Neural crest cell (in vitro differentiated cells): Measurements from ENCODE around the gene UBE2S. TPM values are rescaled to one million over a fixed set of nuclear protein-coding genes. Genes with fewer than 3 reads are reported as not detected.
A peak's percentile ranks its signal among the peaks of the same experiment; 100 is the strongest.

Experiments
- DNase-seq: peaks from one replicate; pipeline ENCODE4 v3.0.0; 2021; ENCODE audit warnings: low read depth, mixed read lengths, low spot score
- H3K27ac Mint-ChIP-seq: one replicate; pipeline ENCODE4 v1.8.0; 2021; ENCODE audit warnings: mild to moderate bottlenecking, mixed read lengths; ENCODE audit not compliant: unreplicated experiment
- H3K27me3 Mint-ChIP-seq: 2 replicates; pipeline ENCODE4 v1.8.0; 2021; ENCODE audit warnings: low read depth, mild to moderate bottlenecking, mixed read lengths
- H3K36me3 Mint-ChIP-seq: 2 replicates; pipeline ENCODE4 v1.8.0; 2021; ENCODE audit warnings: low read depth, mild to moderate bottlenecking, mixed read lengths
- H3K4me1 Mint-ChIP-seq: 2 replicates; pipeline ENCODE4 v1.8.0; 2021; ENCODE audit warnings: mixed read lengths
- H3K4me3 Mint-ChIP-seq: one replicate; pipeline ENCODE4 v1.8.0; 2021; ENCODE audit warnings: mild to moderate bottlenecking, mixed read lengths
- H3K9me3 Mint-ChIP-seq: 2 replicates; pipeline ENCODE4 v1.8.0; 2021; ENCODE audit warnings: mixed read lengths
- total RNA-seq: library from RNA; stranded (reverse); gene quantifications from 2 replicates; pipeline ENCODE4 v1.2.1, GENCODE V29; 2021
- TF ChIP-seq, protein P1 (sequence below): fragments of 200-600 bp; sonication (generic); conservative IDR thresholded peaks from 2 replicates; pipeline ENCODE4 v1.5.0; 2021; ENCODE audit warnings: antibody characterized with exemption, mild to moderate bottlenecking

Gene UBE2S
- total RNA-seq, 1 donor from 2014 or later: 243 TPM

DNA sequence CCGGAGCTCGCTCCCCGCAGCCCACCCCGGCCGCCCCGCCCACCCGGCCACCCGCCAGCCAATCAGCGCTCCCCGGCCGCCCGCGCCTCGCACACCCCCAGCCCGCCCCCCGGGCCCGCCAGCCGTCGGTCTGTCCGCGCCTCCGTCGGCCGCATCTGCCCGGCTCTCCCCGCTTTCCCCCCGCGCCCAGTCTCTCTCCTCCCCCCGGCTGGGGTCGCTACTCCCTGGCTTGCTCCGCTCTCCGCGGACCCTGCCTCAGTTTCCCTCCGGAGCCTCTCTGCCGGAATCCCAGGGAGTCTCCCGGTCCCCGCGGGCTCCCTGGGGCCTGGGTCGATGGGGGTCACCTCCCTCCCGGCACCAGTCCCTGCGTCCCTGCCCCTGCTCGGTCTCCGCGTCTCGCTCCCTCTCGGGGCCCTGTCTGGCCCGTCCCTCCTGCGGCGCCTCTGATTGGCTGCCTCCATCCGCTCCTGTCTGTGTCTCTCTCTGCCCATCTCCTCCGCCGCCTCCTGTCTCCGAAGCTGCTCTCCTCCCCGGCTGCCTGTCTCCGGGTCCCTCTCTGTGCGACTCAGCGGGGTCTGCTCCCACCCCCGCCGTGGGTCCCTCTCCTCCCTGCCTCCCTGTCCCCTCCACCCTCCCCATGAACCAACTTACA, 37.8 kb downstream of the UBE2S start:
- Mint-ChIP-seq H3K27me3 (peaks cover 55% of the 10 kb centered on the region), H3K4me1 (peaks cover 21% of the 10 kb centered on the region), H3K4me3 (peak overlapping the region; percentile 71), H3K36me3 (no peaks in the 10 kb centered on the region), H3K27ac (peak overlapping the region; percentile 57), H3K9me3 (no peaks in the 10 kb centered on the region)
- TF ChIP-seq, protein P1, sequence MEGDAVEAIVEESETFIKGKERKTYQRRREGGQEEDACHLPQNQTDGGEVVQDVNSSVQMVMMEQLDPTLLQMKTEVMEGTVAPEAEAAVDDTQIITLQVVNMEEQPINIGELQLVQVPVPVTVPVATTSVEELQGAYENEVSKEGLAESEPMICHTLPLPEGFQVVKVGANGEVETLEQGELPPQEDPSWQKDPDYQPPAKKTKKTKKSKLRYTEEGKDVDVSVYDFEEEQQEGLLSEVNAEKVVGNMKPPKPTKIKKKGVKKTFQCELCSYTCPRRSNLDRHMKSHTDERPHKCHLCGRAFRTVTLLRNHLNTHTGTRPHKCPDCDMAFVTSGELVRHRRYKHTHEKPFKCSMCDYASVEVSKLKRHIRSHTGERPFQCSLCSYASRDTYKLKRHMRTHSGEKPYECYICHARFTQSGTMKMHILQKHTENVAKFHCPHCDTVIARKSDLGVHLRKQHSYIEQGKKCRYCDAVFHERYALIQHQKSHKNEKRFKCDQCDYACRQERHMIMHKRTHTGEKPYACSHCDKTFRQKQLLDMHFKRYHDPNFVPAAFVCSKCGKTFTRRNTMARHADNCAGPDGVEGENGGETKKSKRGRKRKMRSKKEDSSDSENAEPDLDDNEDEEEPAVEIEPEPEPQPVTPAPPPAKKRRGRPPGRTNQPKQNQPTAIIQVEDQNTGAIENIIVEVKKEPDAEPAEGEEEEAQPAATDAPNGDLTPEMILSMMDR: no peak
- peak; percentile 55 for DNase-seq

DNA sequence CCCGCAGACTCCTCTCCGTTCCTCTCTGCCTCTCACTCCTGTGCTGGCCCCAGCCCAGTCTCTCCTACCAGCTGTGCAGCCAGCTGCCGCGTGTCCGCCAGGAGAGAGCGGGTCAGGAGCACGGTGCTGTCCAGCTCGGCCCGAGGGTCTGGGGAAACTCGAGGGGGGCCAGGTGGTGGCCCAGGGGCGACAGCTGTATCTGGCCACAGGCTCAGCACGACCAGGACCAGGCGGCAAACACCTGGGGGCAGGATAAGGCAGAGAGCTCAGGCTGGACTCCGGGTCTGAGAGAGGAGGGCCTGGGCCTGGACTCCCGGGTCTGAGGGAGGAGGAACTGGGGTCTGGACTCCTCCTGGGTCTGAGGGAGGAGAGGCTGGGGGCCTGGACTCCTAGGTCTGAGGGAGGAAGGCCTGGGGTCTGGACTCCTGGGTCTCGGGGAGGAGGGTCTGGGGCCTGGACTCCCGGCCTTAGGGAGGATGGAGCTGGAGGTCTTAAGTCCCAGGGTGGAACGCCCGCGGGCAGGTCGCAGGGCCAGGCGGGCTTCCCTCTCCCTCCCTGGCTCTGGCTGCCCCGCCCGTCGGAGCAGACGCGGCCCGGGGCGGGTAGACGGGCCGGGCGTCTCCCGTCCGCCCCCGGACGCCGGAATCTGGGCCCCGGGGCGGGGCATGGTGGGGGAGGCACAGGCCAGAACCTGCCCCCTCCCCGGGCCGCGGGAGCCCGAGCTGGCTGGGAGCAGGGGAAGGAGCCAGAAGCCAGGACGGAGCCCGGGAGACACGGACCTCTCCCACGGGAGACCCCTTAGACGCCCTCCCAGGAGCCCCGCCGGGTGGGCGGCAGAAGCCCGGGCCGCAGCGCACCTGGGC, 38.7 kb downstream of the UBE2S start:
- TF ChIP-seq, protein P1: no peak
- peaks cover 54% of the 10 kb centered on the region for H3K27me3 Mint-ChIP-seq
- DNase-seq: no peak

DNA sequence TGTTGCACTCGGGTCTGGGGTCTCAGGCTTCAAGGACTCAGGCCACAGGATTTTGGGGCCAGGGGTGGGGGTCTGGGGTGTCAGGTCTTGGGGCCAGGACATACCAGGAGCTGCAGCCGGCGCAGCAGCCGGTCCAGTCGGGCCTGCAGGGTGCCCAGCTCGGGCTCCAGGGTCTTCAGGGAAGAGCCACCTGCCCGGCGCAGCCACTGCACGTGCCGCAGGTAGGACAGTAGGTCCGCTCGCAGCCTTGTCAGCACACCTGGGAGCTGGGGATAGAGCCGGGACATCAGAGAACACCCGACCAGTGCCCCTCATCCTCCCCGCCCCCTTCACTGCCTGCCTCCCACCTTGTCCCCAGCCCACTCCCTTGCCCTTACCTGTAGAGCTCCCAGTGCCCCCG, 39.5 kb downstream of the UBE2S start:
- peaks cover 21% of the 10 kb centered on the region for H3K4me1 Mint-ChIP-seq
- no peak for DNase-seq
- H3K36me3 Mint-ChIP-seq: no peaks in the 10 kb centered on the region
- H3K27me3 Mint-ChIP-seq: peaks cover 50% of the 10 kb centered on the region
- H3K4me3 Mint-ChIP-seq: no peak overlapping the region
- no peaks in the 10 kb centered on the region for H3K9me3 Mint-ChIP-seq
- TF ChIP-seq, protein P1: no peak
- H3K27ac Mint-ChIP-seq: no peak overlapping the region

More for the DNA sequence above, 38.7 kb downstream of the UBE2S start:
- Mint-ChIP-seq H3K27ac (no peak overlapping the region), H3K4me1 (peaks cover 22% of the 10 kb centered on the region), H3K9me3 (no peaks in the 10 kb centered on the region), H3K4me3 (no peak overlapping the region), H3K36me3 (no peaks in the 10 kb centered on the region)

DNA sequence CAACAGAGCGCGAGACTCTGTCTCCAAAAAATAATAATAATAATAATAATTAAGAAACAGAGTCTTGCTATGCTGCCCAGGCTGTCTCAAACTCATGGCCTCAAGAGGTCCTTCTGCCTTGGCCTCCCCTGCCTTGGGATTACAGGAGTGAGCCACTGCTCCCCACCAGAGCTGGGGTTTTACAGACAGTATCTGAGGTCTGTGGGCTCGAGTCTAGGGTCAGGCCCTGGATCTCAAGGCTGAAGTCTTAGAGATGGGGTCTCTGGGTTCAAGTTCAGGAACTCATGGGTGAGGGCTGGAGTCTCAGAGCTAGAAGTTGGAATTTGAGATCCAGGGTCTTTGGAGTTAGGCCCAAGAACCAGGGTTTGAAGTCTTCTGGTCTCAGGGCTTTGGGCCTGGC, 40.8 kb downstream of the UBE2S start:
- H3K4me3 Mint-ChIP-seq: no peak overlapping the region
- TF ChIP-seq, protein P1: no peak
- peaks cover 43% of the 10 kb centered on the region for H3K27me3 Mint-ChIP-seq
- H3K9me3 Mint-ChIP-seq: no peaks in the 10 kb centered on the region
- H3K4me1 Mint-ChIP-seq: peaks cover 17% of the 10 kb centered on the region
- H3K36me3 Mint-ChIP-seq: no peaks in the 10 kb centered on the region
- H3K27ac Mint-ChIP-seq: no peak overlapping the region
- DNase-seq: no peak

- H3K9me3 Mint-ChIP-seq: no peaks in the 10 kb centered on the region
- peaks cover 35% of the 10 kb centered on the region for H3K27me3 Mint-ChIP-seq
- TF ChIP-seq, protein P1: no peak
- H3K27ac Mint-ChIP-seq: no peak overlapping the region
- no peaks in the 10 kb centered on the region for H3K36me3 Mint-ChIP-seq
- no peak overlapping the region for H3K4me3 Mint-ChIP-seq
- H3K4me1 Mint-ChIP-seq: peaks cover 15% of the 10 kb centered on the region
- DNase-seq: no peak
These were observed 41.6 kb downstream of the UBE2S start for GRCh38 chr19:55365964-55366363.
